ENCODE measurements around the gene NPHP4.

NPHP4 gene

DNA sequence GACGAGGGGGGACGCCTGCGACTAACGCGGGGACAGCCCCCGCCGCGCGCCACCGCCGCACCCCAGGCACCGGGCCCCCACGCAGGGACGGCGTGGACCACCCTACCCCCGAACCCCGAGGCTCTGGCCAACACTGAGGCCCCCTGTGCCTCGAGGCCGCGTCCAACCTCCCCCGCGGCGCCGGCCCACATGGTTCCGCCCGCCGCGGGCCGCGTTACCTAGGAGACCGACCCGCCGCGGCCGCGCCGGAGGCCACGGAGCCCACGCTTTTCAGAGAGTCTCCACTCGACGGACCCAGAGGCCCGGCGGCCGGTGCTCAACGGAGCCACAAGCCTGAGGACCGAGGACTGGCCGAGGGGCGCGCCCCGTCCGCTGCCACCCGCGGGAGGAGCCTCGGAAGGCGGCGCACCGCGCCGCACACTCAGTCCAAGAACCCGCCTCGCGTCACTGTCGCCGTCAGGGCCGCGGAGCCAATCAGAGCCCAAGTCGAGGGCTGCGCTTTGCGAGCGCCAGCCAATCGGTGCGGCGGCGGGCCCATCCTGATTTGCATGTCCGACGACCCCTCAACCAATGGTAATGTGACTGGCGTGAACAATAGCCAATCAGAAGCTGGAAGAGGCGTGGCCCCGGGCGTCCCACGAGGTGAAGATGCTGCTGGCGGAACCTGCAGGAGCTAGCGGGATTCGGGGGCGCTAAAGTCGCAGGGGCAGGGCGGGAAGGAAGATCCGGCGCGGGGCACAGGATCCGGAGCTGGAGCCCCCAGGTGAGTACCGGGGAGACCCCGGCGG, at the start of gene NPHP4:
TSS of gene NPHP4 (minus strand) at position 400 of the 788 bp plus-strand sequence. CDS start 6,136 bp downstream, outside the sequence.
- DNase-seq, result peak; percentile 98

DNA sequence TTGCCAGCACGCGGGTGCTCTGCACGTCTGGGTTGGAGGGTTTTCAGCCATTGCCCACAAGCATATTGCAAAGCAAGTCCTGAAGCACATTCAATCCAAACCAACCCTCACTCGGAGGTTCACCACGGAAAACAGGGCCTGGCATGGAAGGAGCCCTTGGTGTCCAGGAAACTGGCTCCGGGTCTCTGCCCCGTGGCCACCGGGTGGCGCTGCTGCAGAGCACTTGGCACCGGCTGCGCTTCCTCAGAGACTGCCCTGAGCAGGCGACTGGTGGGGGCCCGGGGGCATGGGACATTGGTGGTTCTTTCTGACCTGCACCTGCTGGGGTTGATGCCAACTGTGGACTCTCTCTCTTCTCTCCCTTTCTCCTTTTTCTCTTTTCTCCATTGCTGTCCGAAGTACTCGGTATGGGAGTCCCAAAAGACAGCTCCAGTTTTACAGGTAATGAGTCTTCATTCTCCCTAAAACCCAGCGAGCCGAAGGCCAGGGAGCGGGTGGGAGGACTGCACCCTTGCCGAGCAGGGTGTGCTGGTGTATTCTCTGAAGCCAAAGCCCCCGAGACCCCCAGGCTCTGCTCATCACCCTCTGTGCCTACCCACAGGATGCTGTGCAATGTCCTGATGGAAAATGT, 49.3 kb upstream of the NPHP4 start:
- DNase-seq, result no peak

DNA sequence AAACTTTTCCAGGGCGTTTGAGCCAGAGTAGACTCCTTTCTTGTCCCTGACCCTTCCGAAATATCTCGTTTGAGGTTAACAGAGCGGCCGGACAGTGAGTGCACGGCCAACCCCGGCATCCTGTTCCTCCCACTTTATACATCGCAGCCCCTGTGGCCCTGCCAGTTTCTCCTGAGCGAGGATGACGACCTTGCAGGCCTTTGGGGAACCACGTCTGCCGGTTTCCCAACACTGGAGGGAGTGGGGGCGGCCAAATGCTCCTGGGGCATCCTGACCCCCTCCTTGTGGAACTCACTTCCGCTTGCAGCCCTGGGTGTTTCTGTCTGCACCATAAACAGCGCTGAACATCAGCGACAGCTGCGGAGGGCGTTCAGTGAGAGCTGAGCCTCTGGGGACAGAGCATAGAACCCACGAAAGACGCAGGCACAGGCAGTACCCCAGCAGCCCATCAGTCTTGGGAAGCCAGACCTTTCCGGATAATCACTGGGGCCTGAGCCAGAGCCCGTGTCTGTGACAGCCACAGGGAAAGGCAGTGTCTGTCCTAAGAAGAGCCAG, 48.7 kb upstream of the NPHP4 start:
- no peak for DNase-seq

DNA sequence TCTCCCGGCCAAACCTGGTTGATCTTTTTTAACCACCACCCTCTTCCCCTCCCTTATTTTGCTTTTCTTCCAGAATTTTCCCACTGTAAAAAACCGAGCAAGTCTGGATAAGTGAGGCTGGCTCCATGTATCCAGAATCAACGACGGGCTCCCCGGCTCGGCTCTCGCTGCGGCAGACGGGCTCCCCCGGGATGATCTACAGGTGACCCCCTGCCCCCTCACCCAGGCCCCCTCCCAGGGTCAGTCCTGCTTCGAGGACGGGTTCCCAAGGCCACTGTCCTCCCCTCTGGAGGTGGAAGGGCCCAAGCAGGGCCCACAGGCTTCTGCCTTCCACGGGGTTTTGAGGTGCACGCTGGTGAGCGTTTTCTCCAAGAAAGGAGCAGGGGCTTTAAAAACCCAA, 48.2 kb upstream of the NPHP4 start:
- DNase-seq, result no peak

DNA sequence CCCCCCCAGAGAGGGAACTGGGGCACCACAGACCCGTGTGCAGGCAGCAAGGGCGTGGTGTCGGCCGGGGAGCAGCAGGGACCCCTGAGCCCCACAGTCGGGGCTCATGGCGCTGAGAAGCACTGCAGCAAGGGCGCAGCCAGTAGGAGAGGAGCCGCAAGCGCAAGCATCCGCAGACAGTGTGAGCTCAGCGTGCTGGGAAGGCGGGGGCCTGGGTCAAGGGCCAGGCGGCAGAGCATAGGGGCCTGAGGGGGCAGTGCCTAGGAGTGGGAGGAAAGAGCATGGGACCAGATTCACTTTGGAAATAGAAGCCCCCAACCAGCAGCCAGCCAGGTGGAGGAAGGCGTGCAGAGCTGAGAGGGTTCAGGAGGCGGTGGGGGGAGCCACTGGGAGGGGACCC, 46.8 kb upstream of the NPHP4 start:
- no peak for DNase-seq

DNA sequence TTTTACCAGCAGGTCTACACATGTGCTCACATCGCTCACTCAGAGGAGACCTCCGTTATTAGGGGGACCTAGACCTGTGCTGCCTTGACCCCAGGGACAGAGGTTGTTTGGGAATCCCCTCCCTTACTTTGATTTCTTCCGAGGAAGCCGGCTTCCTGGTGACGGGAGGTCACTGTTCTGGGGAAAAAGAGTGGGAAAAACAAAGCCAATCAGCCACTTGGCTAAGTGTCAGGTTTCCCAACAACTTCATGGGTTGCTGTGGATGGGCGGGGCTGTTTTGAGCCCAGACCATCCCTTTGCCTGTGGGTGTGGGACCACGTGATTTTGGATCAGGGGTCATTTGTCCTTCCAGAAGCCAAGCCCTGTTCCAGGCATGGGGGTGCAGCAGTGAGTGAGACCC, 46.4 kb upstream of the NPHP4 start:
- DNase-seq, result no peak

DNA sequence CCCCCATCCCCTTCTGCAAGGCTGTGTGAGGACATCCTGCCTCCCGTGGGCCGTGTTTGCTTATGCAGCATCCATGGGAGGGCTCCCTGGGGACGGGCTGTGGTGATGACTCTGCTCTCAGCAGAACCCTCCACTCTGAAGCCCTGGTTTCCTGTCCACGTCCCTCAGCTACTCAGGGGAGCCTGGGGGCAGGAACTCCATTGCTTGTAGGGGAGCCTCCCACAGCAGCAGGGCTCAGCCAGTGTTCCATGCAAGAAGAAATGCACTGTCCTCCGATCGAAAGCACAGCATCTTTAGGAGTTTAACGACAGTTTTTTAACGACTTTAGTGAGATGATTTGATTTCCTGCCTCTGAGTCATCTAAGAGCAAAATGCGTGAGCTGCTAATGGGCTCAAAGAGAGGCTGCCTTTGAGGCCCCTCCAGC, 45.1 kb upstream of the NPHP4 start:
- no peak for DNase-seq

DNA sequence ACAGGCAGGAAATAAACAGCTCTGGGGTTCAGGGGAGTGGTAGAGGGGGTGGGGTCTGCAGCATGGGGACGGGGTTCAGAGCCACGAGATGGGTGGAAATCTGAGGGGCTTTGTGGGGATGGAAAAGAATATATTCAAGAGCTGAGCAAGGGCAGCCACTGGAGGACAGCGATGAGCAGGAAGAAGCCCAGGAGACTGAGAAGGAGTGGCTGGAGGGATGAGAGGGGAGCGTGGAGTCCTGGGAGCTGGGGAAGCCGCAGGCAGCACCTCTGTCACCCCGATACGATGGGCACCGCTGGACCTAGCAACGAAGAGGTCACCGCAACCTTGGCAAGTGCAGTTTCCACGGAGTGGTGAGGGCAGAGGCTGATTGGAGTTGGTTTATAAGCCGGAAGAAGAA, 43.5 kb upstream of the NPHP4 start:
- no peak for DNase-seq

DNA sequence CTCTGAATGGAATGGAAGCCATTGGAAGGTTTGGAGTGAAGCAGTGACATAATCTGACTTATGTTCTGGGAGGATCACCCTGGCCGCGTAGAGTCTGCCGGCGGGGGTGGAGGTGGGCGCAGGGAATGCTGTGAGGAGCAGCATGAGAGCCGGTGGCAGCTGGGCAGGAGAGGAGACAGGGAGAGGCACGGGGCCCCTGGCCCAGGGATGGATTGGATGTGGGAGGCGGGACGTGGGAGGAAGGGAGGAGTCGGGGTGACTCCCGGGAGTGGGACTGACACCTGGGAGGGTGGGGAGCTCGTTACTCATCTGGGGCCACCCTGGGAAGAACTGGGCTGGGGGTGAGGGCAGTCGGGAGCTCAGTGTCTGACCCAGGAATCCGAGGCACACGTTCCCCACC, 43.1 kb upstream of the NPHP4 start:
- peak; percentile 18 for DNase-seq

DNA sequence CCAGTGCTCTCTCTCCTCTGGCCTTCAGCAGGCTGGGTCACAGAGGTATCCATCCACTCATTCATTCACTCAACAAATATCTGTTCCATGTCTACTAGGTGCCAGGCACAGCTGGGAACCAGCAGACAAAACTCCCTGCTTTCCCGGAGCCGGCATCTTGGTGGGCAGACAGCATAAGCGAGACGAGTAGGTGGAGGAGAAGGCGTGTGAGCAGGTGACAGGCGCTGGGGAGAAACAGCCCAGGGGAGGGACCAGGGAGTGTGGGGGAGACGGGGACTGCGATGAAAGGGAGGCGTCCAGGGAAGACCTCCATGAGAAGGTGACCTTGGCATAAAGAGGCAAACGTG, 42.5 kb upstream of the NPHP4 start:
- peak; percentile 47 for DNase-seq

DNA sequence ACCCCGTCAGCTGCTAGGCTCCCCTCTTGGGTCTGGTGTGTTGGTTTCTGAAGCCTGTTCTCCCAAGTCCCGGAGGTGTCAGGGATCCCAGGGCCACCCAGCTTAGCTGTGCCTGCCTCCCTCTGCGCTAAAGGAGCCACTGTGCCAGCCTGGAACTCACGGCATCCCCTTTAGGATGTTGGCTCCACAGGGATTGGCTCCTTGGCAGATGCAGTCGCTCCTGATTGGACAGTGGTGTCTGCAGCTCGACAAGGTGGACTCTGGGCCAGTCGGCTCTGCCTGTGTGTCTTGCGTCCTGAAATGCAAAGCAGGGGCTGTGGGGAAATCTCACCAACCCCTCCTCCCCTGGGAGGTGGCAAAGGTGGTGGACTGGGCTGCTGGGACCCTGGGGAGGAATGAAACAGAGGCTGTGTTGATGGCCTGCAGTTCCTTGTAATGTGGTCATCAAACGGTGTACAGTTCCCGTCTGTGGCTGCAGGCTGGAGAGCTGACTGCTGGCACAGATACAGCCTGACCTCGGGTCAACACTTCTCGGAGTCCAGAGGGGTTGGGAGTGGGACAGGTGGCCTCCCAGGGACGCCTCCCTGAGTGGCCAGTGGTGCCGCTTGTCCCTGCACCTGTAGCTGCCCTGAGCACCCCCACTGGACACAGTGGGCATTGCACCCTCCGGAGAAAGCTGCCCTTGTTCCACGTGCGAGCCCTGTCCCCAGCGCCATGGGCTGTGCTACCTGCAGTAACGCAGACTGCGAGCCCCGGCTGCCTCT, 41.9 kb upstream of the NPHP4 start:
- DNase-seq, result peak; percentile 85

DNA sequence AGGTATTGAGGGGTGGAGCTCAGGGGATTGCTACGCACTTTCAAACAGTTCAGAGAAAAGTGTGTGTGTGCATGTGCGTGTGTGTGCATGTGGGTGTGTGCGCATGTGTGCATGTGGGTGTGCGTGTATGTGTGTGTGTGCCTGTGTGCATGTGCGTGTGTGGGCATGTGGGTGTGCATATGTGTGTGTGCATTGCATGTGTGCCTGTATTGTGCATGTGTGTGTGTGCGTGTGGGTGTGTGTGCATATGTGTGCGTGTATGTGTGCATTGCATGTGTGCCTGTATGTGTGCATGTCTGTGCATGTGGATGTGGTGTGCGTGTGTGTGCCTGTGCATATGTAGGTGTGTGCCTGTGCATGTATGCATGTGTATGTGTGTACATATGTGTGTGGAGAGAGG, 40.9 kb upstream of the NPHP4 start:
- no peak for DNase-seq

DNA sequence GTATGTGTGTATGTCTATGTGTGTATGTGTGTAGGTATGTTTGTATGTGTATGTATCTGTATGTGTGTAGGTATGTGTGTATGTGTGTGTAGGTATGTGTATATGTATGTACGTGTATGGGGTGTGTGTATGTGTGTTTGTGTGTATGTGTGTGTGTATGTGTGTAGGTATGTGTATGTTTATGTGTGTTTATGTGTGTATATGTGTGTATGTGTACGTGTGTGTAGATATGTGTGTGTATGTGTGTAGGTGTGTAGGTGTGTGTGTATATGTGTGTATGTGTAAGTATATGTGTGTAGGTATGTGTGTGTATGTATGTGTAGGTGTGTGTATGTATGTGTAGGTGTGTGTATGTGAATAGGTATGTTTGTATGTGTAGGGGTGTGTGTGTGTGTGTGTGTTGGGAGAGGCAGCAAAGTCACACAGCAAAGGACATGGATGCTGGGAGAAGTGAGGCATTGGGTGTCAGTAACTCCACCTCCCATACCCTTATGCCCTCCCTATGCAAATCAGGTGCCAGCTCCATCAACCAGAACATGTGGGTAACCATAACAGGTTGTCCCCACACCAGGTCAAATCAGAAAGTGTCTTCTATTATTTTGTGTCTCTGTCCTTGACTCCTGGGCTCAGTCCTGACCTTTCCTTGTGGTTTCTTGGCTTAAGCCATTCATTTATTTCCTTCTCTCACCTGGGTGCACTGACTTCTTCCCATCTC, 38.5 kb upstream of the NPHP4 start:
- DNase-seq, result no peak

DNA sequence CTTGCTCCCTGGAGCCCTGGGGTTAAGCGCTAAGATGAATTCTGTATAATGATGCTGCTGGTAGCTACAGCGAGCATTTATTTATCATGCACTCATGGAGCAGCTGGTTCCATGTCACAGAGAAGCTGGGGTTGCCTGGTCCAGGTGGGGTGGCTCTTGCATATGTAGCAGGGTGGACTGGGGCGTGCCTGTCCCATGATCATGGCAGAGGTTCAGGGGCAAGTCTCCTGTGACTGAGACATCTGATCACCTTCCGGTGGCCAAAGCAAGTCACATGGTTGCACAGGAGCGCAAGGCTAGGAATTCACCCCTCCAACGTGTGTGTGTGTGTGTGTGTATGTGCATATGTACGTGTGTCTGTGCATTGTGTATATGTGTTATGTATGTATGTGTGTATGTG, 37.9 kb upstream of the NPHP4 start:
- DNase-seq, result no peak

DNA sequence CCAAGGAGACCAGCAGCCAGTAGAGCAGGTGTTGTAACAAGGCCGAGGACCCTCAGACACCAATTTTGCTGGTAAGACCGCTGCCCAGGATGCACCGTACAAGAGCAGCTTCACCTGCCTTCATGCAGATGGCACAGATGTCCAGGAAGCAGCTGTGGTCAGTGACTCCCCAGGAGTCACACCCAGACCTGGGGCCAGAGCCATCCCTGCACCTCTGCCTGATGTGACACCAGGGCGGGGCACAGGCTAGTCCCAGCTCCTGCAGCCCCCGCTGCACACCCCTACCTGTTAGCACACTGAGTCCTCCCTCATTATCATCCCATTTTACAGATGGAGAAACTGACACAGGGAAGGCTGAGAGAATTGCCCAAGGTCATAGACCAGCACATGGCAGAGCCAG, 37.1 kb upstream of the NPHP4 start:
- DNase-seq, result no peak

DNA sequence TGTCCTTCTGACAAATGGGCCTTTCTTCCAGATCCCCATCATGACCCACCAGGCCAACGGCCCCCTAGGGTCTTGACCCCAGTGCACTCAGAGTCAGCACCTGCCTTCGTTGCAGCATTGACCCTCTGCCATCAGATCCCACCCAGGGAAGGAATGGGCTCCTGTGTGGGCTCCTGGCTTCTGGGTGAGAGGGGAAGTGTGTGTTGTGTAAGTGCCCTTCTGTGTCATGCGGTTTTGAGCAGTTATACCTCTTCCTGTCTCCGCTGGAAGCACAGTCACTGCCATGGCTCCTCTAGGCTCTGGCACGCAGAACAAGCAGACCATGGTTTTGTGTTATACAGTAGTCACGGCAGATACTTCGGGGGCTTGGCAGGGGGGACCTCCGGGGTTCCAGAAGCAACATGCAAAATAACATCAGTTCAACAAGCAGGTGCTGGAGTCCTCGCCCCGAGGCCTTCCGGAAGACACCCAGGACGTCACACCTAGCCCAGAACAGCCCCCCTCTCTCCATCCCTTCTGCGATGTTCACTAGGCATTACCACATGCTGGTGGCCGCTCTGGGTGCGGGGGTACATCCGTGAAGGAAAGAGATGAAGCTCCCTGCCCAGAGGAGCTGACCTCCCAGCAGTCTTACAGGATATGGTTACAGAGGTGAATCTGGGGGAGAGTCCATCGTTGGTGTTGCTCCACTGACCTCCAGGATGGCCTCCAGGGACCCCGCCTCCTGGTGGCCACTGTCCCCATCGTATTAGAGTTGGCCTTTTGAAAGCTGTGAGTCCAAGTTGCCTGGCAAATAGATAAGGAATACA, 36.0 kb upstream of the NPHP4 start:
- DNase-seq, result no peak

DNA sequence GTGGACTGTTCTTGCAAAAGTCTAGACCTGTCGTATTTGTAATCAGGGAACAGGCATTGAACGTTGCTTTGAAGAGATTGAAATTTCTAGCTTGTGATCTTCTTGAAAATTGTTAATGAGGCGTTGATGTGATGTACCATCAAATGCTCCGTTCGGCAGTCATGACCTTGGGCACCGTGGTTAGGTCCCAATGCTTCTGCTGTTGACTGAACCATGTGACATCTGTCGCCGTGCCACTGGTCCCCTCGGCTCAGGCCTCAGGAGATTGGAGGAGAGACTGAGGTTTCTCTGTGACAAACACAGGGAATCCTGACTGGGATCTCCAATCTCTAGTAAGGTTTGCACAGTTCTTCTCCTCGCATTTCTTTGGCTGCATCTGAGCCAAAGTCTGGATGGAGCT, 35.4 kb upstream of the NPHP4 start:
- no peak for DNase-seq

DNA sequence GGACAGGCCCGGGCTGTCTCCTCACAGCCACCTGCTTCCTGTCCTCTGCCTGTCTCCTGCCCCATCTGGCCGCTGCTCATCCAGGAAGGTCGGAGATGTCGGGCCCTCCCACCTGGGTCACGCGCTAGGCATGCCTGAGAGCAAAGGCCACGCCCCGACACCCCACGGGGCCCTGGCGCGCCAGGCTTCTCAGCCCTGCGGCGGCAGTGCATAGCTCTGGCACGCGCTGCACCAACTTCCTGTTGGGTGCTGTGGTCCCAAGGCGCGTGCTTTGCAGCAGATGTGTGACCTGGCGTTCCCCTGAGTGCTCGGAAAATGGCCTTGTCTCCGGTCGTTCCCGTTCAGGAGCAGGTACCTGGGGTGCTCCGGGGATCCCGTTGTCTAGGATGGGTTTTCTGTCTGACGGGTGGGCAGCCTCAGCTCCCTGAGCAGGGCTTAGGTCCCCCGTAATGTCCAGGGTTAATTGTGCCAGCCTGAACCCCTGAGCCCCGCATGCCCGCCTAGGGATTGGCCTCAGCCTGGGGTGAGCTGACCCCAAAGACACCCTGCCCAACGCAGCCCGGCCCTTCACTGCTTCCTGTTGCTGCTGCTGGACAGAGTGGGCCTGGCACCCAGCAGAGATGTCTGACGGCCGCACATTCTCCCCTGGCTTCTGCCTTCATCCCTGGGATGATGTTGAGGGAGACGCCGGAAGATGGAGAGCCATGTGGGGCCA, 34.0 kb upstream of the NPHP4 start:
- peak; percentile 83 for DNase-seq

DNA sequence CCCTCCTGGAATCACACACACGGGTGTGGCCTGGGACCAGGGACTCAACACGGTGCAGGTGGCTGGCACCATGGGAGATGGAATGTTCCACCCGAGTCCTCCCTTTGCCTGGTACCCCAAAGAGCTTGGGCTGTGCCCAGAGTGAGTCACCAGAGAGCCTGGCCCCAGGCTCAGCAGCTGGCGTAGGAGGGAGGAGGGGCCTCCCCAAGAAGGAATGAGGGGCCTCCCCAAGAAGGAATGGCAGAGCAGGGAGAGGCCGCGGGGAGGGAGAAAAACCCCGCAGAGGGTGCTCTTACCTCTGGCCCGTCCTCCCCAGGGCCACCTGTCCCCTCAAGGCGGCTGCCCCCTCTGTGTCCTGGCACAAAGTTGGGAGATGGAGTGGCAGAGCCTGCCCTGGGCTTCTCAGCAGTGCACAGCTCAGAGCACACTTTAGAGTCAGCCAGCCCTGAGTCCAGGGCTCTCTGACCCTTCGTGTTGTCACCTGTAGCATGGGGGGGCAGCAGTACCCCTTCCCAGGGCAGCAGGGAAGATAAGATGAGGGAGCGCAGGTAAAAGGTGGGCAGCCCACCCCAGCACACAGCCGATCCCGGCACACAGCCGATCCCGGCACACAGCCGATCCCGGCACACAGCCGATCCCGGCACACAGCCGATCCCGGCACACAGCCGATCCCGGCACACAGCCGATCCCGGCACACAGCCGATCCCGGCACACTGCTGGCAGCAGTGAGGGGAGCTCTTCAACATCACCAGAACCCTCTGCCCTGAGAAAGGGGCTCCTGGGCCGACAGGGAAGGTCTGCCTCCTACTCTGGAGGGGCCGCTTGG, 33.3 kb upstream of the NPHP4 start:
- no peak for DNase-seq

DNA sequence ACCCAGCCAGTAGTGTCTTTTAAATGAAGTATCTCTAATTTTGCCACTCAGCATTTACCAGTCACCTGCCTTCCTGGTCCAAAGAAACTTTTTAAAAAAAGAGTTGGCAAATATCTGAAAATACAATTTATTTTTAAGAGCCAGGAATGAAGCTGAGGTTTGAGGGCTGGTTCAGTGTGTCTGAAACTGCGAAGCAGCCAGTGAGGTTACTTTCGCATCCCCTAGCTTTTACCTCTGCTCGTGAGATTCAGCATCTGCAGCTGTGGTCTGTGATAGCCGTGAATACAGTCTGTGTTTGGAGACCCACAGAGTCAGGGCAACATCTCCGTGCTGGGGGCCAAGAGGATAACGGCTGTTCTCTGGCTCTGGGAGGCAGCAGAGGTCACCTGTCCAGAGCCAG, 32.2 kb upstream of the NPHP4 start:
- no peak for DNase-seq

DNA sequence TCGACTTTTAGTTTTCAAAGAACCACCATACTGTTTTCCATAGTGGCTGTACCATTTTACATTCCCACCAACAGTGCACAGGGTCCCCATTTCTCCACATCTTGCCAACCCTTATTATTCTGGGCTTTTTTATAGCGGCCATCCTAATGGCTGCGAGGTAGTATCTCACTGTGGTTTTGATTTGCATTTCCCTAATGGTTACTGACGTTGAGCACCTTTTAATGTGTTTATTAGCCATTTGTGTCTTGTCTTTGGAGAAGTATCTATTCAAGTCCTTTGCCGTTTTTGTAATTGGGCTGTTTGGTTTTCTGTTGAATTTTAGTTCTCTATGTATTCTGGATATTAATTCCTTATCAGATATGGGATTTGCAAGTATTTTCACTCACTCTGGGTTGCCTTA, 31.1 kb upstream of the NPHP4 start:
- no peak for DNase-seq

All from NCI-H146 (cell line).